ENCODE data around the gene IRF1.

DNA sequence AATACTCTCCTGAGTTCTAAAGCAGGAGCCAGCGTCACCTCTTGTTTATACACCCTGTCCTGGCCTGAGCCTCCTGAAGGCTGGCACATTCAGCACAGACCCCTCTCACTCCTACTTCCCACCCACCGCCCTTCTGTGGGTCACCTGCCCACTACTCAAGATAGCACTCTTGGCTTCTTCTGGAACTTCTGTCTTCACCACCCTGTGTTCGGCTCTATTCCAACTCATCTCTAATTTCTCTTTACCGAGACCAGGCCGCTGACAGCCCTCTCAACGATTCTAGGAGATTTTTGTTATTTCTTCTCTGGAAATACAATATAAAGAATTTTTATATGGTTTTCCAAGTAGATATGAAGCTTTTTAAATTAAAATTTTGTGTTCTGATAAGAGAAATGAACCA, 57.4 kb downstream of the IRF1 start:
- TF ChIP-seq CTCF (IDR thresholded peaks at IDR 0.05) (no peak), POLR2A (IDR thresholded peaks at IDR 0.05) (no peak), POLR2AphosphoS5 (IDR thresholded peaks at IDR 0.05) (no peak), EP300 (IDR thresholded peaks at IDR 0.05) (no peak)
